Tibial artery (tissue), 4 donors: ENCODE results near the gene NRAP.
"Not testable (repeated sequence)": the region's sequence is repeated elsewhere in the genome, so short reads cannot be mapped to it uniquely, and the experiment has no call there.

ENCODE experiments used
- DNase-seq, 2 donors: peaks; one replicate each; pipeline ENCODE4 v3.0.0-alpha.2; 2019
- H3K27ac ChIP-seq, 2 donors: fragments of 200-600 bp; sonication (generic) in 1 of 2; 1 replicate in 1 of 2; 2 replicates in 1 of 2; pipeline ENCODE4 v1.5.1; 2018 to 2019; ENCODE audit warnings: mild to moderate bottlenecking in 1 of 2
- H3K27me3 ChIP-seq, 2 donors: fragments of 200-600 bp; sonication (generic) in 1 of 2; one replicate each; pipeline versions ENCODE4 v1.5.1 to v1.6.0; 2016 to 2019
- H3K36me3 ChIP-seq, 3 donors: fragments of 200-600 bp; sonication (generic) in 2 of 3; one replicate each; pipeline ENCODE4 v1.5.1; 2016 to 2019; ENCODE audit warnings: mild to moderate bottlenecking in 2 of 3
- H3K4me1 ChIP-seq, 4 donors: fragments of 200-600 bp; sonication (generic) in 2 of 4; 1 replicate in 3 of 4; 2 replicates in 1 of 4; pipeline ENCODE4 v1.5.1; 2016 to 2019
- H3K4me3 ChIP-seq, 2 donors: fragments of 200-600 bp; sonication (generic) in 1 of 2; 1 replicate in 1 of 2; 2 replicates in 1 of 2; pipeline ENCODE4 v1.5.1; 2018 to 2019; ENCODE audit warnings: mild to moderate bottlenecking in 2 of 2
- H3K9me3 ChIP-seq, 3 donors: fragments of 200-600 bp; sonication (generic) in 1 of 3; one replicate each; pipeline ENCODE4 v1.5.1; 2016 to 2019
- CTCF ChIP-seq, 2 experiments: fragments of 200-600 bp in 1 of 2; fragments of 450-650 bp in 1 of 2; IDR thresholded peaks; one replicate each; pipeline ENCODE4 v1.5.1; 2017 to 2019; ENCODE audit warnings: antibody characterized with exemption in 2 of 2, mild to moderate bottlenecking in 1 of 2, moderate library complexity in 1 of 2
- intact Hi-C: fragments of 100-400 bp; cut with DNase I; formaldehyde crosslinking; loops from one replicate; pipeline ENCODE4 v1.15.0; 2023; ENCODE audit warnings: low total_unique reads

NRAP gene

DNA sequence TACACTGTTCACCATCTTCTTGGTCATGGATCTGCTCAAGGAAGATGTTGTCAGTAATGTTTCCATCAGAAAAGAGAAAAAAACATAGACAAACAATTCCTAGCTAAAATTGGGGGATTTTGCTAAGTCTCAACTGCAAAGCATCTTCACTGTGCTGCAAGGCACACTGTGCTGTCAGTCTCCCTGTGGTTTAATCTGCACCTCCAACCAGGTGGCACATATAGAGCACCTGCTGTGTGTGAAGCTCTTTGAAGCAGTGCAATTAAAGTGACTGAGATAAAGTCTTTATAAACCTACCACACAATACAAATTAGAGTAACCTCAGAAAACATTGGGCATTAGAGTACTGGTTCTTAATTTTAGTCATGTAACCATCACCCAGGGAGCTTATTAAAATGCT is 6.3 kb downstream of the NRAP start:
- TF ChIP-seq CTCF (IDR thresholded peaks at IDR 0.05), result no peak
- Histone ChIP-seq H3K4me3 (no peak overlapping the region), H3K27me3 (no peaks in the 10 kb centered on the region), H3K36me3 (no peaks in the 10 kb centered on the region), H3K27ac (no peak overlapping the region), H3K4me1 (no peaks in the 10 kb centered on the region), H3K9me3 (no peaks in the 10 kb centered on the region)
- intact Hi-C loops, result no loop called here
- DNase-seq, result no peak

- no peak overlapping the region for H3K27ac ChIP-seq
- H3K4me3 ChIP-seq, result no peak overlapping the region
- no peaks in the 10 kb centered on the region for H3K4me1 ChIP-seq
- H3K9me3 ChIP-seq, result no peaks in the 10 kb centered on the region
- no peak for DNase-seq
- TF ChIP-seq CTCF (IDR thresholded peaks at IDR 0.05), result no peak
- H3K27me3 ChIP-seq, result no peaks in the 10 kb centered on the region
- no peaks in the 10 kb centered on the region for H3K36me3 ChIP-seq
- intact Hi-C loops, result no loop called here
Observed at GRCh38 chr10:113656896-113657295, 6.9 kb downstream of the NRAP start.

DNA sequence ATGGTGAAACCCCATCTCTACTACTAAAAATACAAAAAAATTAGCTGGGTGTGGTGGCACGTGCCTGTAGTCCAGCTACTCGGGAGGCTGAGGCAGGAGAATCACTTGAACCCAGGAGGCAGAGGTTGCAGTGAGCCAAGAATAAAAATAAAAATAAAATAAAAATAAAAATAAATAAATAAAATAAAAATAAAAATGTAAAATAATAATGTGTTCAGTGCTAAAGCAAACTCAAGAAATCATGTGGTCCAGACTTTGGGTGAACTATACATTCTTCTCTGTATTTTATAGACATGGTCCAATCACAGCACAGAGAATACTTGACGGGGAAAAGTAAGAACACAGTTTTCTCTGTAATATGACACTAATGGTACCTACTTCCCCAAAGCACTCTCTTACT is 11.4 kb downstream of the NRAP start:
- H3K4me3 ChIP-seq, intact Hi-C loops, H3K36me3 ChIP-seq, H3K27me3 ChIP-seq, DNase-seq, H3K27ac ChIP-seq, H3K9me3 ChIP-seq: not testable (repeated sequence)
- peaks cover 0 to 12% (median 2%) of the 10 kb centered on the region in 4 donors for H3K4me1 ChIP-seq

DNA sequence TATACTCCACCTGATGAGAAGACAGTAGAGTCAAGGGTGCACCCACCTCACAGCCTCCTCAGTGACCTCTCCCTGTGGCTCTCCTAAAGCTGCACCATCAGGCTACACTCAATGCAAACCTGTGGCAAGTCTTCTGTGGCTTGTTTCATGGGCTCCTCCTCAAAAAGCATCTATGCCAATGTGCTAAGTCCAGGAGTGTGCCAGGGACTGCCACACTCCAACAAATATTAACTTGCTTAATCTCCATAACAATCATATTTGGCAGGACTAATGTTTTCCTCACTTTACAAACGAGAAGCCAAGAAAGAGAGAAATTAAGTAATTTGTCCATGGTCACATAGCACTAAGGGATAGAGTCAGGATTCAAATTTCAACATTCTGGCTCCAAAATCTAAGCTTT is 11.9 kb downstream of the NRAP start:
- TF ChIP-seq CTCF (IDR thresholded peaks at IDR 0.05), result no peak
- Histone ChIP-seq H3K27me3 (no peaks in the 10 kb centered on the region), H3K36me3 (no peaks in the 10 kb centered on the region), H3K4me3 (no peak overlapping the region), H3K4me1 (peaks cover 0 to 18% (median 2%) of the 10 kb centered on the region in 4 donors), H3K27ac (no peak overlapping the region), H3K9me3 (no peaks in the 10 kb centered on the region)
- no peak for DNase-seq
- intact Hi-C loops, result no loop called here

GRCh38 chr10:113651021-113651420 is 12.8 kb downstream of the NRAP start:
- Histone ChIP-seq H3K9me3 (no peaks in the 10 kb centered on the region), H3K27me3 (no peaks in the 10 kb centered on the region), H3K27ac (no peak overlapping the region), H3K36me3 (no peaks in the 10 kb centered on the region), H3K4me1 (peaks cover 0 to 27% (median 2%) of the 10 kb centered on the region in 4 donors), H3K4me3 (no peak overlapping the region)
- intact Hi-C loops, result no loop called here
- no peak for DNase-seq
- no peak for TF ChIP-seq CTCF (IDR thresholded peaks at IDR 0.05)

GRCh38 chr10:113650172-113650571 is 13.7 kb downstream of the NRAP start:
- Histone ChIP-seq H3K27me3 (no peaks in the 10 kb centered on the region), H3K4me1 (peaks cover 0 to 35% (median 2%) of the 10 kb centered on the region in 4 donors), H3K36me3 (no peaks in the 10 kb centered on the region), H3K27ac (no peak overlapping the region), H3K9me3 (no peaks in the 10 kb centered on the region), H3K4me3 (no peak overlapping the region)
- intact Hi-C loops, result no loop called here
- TF ChIP-seq CTCF (IDR thresholded peaks at IDR 0.05), result no peak
- DNase-seq, result no peak
